NCI-H526 (cell line): ENCODE measurements around the gene MYH7B.

Experiments
- DNase-seq, 2 experiments: peaks; one replicate each; lab custom pipeline; 2025; lab: John Stamatoyannopoulos, UW

The MYH7B gene

DNA sequence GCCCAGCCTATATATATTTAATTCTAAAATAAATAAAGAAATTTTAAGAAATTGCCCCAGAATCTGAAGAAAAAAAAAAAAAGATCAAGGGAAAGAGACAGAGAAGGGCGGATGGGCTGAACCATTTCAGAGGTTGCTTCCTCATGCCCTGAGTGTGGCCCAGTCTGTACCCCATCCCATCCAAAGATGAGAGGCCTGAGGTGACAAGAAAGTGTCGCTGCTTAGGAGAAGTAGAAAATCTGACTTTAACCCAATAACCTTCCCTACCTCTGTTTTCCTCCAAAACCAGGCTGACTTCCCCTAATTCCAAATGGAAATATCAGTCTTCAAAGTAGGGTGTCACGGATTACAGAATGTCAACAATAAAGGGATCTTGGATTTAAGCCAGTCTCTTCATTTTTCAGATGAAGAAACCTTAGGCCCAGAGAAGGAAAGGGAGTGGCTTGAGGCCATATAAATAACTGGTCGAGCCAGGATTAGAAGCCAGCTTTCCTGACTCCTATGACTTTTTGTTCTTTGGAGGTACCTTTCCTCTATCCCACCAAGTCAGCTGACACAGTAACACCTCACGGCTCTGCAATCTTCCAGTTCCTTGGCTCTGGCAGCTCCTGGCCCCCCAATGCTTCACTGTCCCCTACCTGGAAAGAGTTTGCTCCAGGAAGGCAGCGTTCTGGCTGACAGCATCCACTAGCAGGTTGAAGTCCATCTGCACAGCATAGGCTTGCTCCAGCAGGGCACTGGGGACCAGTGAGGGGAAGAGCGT lies 10.2 kb upstream of the MYH7B start:
- DNase-seq: no peak

- DNase-seq: no peak
These were observed 9.0 kb upstream of the MYH7B start for GRCh38 chr20:34946661-34947060.

DNA sequence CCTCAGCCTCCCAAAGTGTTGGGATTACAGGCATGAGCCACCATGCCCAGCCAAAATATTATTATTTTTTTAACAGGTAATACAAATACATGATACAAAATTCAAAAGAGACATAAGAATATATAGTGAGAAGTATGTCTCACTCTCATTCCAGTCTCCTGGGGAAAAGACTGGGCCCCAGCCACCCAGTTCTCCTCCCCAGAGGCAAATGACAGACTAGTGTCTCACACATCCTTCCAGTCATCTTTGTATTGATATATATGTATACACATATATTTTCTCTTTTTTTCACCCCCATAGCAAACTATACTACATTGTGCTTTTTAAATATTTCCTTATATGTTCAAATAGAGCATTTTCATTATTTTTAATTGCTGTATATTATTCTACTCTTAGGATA lies 8.3 kb upstream of the MYH7B start:
- no peak for DNase-seq

- DNase-seq: no peak
These were observed 7.6 kb upstream of the MYH7B start for GRCh38 chr20:34948030-34948429.

DNA sequence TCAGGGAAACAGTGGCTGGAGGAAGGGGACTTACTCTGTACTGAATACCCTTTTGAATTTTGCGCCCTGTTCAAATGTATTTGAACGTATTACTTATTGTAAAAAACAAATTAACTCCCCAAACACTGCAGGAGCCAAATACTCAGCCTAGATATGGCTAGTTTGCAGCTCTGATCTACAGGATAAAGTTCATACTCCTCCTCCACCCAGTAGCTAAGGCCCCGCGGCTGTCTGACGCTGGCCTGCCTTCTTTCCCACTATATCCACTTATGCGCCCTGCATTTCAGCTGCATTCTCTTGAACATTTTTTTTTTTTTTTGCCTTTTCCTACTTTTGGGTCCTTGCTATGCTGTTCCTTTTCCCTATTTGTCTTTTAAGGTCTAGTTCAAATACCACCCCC lies 6.5 kb upstream of the MYH7B start:
- DNase-seq: no peak

DNA sequence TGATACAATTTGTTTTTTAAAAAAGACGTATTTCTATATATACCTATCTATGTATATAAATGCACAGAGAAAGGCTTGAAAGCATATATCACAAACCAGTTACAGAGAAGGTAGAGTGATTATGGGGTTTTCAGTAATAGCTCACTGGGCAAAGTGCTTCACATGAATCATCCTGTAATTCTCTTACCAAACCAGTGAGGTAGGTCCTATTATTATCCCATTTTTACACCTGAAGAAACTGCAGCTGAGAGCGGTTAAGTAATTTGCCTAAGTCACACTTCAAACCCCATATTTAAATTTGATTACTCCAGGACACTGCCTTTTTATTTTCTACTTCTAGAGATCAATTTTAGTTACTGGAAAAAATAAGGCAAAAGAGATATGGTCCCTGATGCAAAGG lies 4.4 kb upstream of the MYH7B start:
- peak; percentile 88 to 93 for DNase-seq

GRCh38 chr20:34951652-34952051 lies 4.0 kb upstream of the MYH7B start:
- peak; percentile 81 to 84 for DNase-seq

DNA sequence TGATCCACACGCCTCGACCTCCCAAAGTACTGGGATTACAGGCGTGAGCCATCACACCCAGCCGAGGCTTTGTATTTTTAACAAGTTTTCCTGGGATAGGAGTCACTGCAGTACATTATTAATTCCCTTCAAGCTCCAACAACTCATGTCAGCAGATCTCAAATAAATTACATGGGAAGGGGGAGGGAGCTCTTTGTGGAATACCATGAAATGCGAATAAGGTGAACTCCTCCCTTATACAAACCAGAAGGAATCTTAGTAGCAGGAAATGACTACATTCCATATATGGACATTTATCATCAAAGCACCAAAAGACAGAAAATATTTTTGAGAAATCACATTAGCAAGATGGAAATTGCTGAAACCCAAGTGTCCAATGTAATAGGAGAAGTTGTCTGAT lies 3.0 kb upstream of the MYH7B start:
- DNase-seq: peak; percentile 16 to 40

GRCh38 chr20:34953960-34954359 lies 1.7 kb upstream of the MYH7B start:
- peak; percentile 91 to 92 for DNase-seq

- no peak for DNase-seq
These were observed 801 bp upstream of the MYH7B start for GRCh38 chr20:34954904-34955230.

GRCh38 chr20:34956041-34956458 lies 382 bp downstream of the MYH7B start:
- no peak for DNase-seq

DNA sequence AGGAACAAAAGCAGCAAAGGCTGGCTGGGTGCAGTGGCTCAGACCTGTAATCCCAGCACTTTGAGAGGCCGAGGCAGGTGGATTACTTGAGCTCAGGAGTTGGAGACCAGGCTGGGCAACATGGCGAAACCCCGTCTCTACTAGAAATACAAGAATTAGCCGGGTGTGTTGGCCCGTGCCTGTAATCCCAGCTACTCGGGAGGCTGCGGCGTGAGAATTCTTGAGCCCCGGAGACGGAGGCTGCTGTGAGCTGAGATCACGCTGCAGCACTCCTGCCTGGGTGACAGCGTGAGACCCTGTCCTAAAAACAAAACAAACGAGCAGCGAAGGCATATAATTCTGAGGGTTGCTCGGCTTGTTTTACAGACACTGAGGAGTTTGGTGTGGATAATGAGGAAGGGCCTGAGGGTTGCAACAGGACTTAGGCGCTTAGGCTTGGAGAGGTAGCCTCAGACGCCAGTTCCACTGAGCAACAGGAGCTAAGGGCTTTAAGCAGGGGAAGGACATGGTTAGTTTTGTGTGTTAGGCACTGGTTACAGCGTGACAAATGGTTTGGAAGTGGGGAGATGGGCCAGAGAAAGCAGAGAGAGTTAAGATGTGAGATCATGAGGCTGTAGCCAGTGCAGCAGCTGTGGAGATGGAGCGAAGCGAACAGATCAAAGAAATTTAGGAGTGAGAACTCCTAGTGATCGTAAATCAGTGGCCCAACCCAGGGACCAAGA lies 1.2 kb downstream of the MYH7B start:
- no peak for DNase-seq

DNA sequence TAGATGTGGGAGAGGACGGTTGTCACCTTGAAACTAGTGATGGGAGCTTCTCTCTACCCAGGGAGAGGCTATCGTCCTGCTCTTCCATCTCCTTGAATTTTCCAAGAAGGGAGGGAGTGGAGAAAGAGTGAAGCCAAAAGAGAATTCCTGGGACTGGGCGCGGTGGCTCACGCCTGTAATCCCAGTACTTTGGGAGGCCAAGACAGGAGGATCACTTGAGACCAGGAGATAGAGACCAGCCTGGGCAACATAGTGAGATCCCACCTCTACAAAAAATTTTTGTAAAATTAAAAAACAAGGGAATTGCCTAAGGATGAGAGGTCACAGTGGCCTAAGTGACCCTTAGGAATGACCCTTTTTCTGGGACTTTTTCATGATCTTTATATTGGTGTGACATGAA lies 8.8 kb downstream of the MYH7B start:
- DNase-seq: no peak

DNA sequence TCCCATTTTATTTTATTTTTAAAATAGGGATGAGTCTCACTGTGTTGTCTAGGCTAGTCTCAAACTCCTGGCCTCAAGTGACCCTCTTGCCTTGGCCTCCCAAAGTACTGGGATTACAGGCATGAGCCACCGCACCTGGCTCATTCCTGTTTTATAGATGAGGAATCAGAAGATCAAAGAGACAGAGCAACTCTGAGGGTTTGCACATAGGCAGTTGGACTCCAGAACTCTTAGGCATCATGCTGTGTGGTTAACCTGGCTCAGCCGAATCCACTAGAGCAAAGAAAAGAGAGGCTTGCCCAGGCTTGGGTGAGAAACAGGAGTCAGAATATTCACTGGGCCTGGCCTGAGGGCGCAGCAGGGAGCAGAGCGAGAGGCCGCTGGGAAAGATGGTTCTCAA lies 9.4 kb downstream of the MYH7B start:
- no peak for DNase-seq

DNA sequence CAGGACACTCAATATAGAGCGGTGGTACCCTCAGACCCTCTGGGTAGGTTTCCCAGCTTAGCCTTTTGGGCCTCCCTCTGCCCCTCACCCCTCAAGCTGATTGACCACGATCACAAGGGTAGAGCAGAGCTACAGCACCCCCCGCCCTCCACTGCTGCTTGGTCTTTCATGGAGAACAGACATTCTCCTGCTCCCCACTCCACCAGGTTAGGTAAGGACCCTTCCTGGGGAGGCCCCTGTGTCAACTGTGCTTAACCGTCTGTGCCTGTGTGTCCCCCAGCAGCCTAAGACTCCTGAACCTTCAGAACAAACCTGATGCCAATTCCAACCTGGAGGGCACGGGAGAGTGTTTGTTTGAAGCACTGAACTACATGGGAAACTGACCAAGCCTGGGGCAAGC lies 11.8 kb downstream of the MYH7B start:
- DNase-seq: no peak

- peak in 1 of 2 experiments; percentile 15 for DNase-seq
These were observed 12.5 kb downstream of the MYH7B start for GRCh38 chr20:34968042-34968775.

- DNase-seq: no peak
These were observed 14.6 kb downstream of the MYH7B start for GRCh38 chr20:34970193-34970840.

DNA sequence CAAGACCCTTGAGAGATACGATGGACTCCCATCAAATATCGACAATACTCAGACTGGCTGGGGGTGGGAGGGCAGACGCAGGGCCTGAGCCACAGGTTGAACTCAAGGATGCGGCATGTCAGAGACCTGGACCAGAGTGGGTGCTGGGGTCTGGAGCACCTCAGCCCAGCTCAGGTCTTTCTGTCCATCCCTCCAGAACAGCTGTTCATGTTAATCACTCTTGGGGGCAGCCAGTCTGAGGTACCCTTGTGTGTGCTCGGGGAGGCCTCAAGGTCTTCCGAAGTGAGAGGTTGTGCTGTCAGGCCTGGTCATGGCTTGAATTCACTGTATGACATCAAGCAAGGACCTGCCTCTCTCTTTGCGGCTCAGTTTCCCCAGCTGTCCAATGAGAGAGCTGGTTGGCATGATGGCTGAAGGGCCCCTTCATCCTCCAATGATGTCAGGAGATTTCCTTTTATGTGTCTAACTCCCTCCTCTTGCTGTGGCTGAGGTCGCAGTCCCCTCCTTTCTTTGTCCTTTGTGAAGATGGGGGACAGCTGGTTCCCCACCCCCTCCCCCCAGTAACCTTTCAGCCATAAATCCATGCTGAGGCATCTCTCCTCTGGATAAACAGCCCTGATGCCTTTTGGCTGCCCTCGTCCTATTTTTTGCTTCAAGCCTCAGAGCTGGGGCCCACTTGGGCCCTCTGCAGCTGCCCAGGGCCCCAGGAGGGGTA lies 15.3 kb downstream of the MYH7B start:
- no peak for DNase-seq

DNA sequence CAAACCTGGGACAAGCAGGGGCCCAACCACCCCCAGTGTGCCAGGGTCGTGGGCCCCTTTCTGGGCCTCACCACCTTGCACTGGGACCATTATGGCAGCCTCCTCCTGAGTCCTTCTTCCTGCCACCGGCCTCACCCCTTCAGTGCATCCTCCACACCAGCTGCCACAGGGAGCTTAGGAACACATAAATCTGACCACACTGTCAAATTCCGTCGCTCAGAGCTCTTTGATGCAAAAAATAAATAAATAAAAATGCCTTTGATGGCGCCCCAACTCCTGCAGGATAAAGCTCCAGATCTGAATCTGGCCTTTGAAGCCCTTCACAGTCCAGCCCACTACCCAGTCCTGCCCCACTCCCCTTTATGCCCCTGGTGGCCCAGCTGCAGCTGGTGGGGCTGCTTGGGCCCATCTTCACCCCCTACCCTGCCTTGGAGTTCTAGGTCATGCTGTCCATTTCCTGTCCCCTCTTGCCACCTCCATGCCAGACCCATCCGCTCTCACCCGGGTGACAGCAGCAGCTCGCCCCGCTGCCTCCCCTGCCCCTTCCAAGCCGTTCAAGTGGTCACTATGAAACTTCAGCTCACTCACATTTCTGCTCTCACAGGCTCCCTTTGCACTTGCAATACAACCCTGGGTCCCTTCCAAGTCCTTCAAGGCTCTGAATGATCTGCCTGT lies 16.0 kb downstream of the MYH7B start:
- DNase-seq: no peak

DNA sequence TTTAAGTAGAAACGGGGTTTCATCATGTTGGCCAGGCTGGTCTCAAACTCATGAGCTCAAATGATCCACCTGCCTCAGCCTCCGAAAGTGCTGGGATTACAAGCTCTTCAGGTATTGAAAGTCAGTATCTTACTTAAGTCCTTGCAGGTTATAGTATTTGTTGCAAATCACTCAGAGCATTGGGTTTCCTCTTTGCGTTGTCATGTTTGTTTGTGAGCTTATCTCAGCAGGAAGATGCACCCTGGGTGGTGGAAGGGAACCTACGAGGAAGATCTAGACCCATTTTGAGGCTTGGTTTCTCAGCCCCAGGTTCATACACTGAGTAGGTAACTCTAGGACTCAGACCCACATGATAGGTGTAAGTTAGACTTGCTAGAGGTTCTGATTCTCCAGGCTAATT lies 18.6 kb downstream of the MYH7B start:
- DNase-seq: no peak

- no peak for DNase-seq
These were observed 20.6 kb downstream of the MYH7B start for GRCh38 chr20:34976286-34976685.
